Heart right ventricle (tissue), 16 donors: ENCODE data around the gene NHSL2. TPM values are rescaled to one million over a fixed set of nuclear protein-coding genes. Genes with fewer than 3 reads are reported as not detected.
A peak's percentile ranks its signal among the peaks of the same experiment; 100 is the strongest.

ENCODE experiments used
- ATAC-seq, 8 donors: fragments of 200-7000 bp; cut with Tn5 transposase; one replicate each; pipeline ENCODE4 v1.9.1; 2020; ENCODE audit warnings: mild to moderate bottlenecking in 8 of 8, moderate library complexity in 8 of 8, moderate number of reproducible peaks in 1 of 8
- DNase-seq, 2 donors: peaks; one replicate each; pipeline ENCODE4 v3.0.0-alpha.2; 2020
- H3K27ac ChIP-seq, 10 donors: fragments of 200-600 bp; sonication (generic) in 2 of 10; one replicate each; pipeline versions ENCODE4 v1.5.0 to v1.8.0; 2020 to 2022; ENCODE audit warnings: mild to moderate bottlenecking in 3 of 10
- H3K27me3 ChIP-seq, 7 donors: fragments of 200-600 bp; one replicate each; pipeline ENCODE4 v1.8.0; 2021 to 2022; ENCODE audit warnings: mild to moderate bottlenecking in 2 of 7
- H3K36me3 ChIP-seq, 9 donors: fragments of 200-600 bp; sonication (generic) in 1 of 9; one replicate each; pipeline versions ENCODE4 v1.5.0 to v1.8.0; 2020 to 2022; ENCODE audit warnings: mild to moderate bottlenecking in 2 of 9
- H3K4me1 ChIP-seq, 9 donors: fragments of 200-600 bp; sonication (generic) in 1 of 9; one replicate each; pipeline versions ENCODE4 v1.5.0 to v1.8.0; 2020 to 2022; ENCODE audit warnings: mild to moderate bottlenecking in 4 of 9
- H3K4me3 ChIP-seq, 10 donors: fragments of 200-600 bp; sonication (generic) in 2 of 10; one replicate each; pipeline versions ENCODE4 v1.5.0 to v1.8.0; 2020 to 2022; ENCODE audit warnings: mild to moderate bottlenecking in 7 of 10, moderate library complexity in 2 of 10
- H3K9me3 ChIP-seq, 11 donors: fragments of 200-600 bp in 10 of 11; sonication (generic) in 2 of 11; one replicate each; pipeline versions ENCODE4 v1.5.0 to v1.8.0; 2013 to 2022; ENCODE audit warnings: mild to moderate bottlenecking in 2 of 11, control low read depth in 1 of 11, moderate library complexity in 1 of 11
- CTCF ChIP-seq, 9 donors: fragments of 200-600 bp; sonication (generic) in 2 of 9; IDR thresholded peaks; one replicate each; pipeline versions ENCODE4 v1.5.0 to v1.8.0; 2021 to 2022; ENCODE audit warnings: antibody characterized with exemption in 9 of 9, mild to moderate bottlenecking in 5 of 9, moderate library complexity in 1 of 9
- WGBS, 2 donors: extraction: QIAGEN DNeasy Blood & Tissue Kit; methylation state at CpG; one replicate each; pipeline ENCODE4 v1.1.7; 2013; ENCODE audit warnings: inconsistent platforms in 1 of 2; 5-methylcytosine and 5-hydroxymethylcytosine counted together
- intact Hi-C, 10 donors: fragments of 100-400 bp; cut with DNase I; formaldehyde crosslinking; loops; one replicate each; pipeline versions ENCODE4 v1.11.1 to v1.14.2; 2022
- polyA plus RNA-seq, 2 donors: library from polyadenylated mRNA; stranded (reverse); fragments of 200-250 nt; gene quantifications; one replicate each; pipeline ENCODE4 v1.2.3, GENCODE V29; 2013
- total RNA-seq, 10 donors: library from RNA; stranded (reverse); fragmentation: NEBNext Ultra II Directional in 3 of 10; extraction: Animal tissue kit (Norgen Biotek cat#: 25700) in 3 of 10; gene quantifications; one replicate each; pipeline versions ENCODE4 v1.2.1 to v1.2.4, GENCODE V29; 2021 to 2023
- donor health status: Arrhythmogenic right ventricular cardiomyopathy.
- donor health status: ischemic (EF 13 %, LVEDD 7.1; RV severe dilation, severe dysfunction).
- donor health status: healthy with polysubstance abuse.
- donor health status: DM: no; HTN: yes; CAD: no.
- donor health status: DM: no; HTN: no; CAD: no.
- donor health status: ischemic (EF 25% LVEDD 6.9; RV normal size, moderate dysfunction).
- donor health status: ischemic (EF 25% LVEDD 5.7; RV mildly dilated, moderate dysfunction).
- donor health status: healthy.
- donor health status: DM: yes; HTN: yes; CAD: no.
- donor health status: Ischemic cardiomyopathy.
- donor health status: ischemic (EF 35%, LVEDD 5.7; RV mildly dilated, moderate dysfunction).
- donor health status: nonischemic (EF 11% LVEDD 7.7; RV severe dilation, severe dysfunction).
- donor health status: DM: yes; HTN: yes; CAD: no.
- donor health status: PGD.
- donor health status: ischemic (EF 29% LVEDD 5.4; RV normal size, mild dysfunction).
- donor health status: nonischemic (EF 23%, LVEDD 6.1; RV moderate dilation, normal function).

The NHSL2 gene
- total and polyA plus RNA-seq, 12 donors = 0.86 to 8.4 (median 6.2) TPM

GRCh38 chrX:72042852-72043248 is 132.2 kb downstream of the NHSL2 start:
- Histone ChIP-seq H3K27me3 (peaks cover 0 to 43% (median 0%) of the 10 kb centered on the region in 7 donors), H3K4me3 (no peak overlapping the region), H3K27ac (peak overlapping the region in 3 of 10 donors; percentile 39 to 78 (median 55)), H3K9me3 (no peaks in the 10 kb centered on the region), H3K4me1 (peaks cover 0 to 44% (median 13%) of the 10 kb centered on the region in 9 donors), H3K36me3 (no peaks in the 10 kb centered on the region)
- DNase-seq = no peak
- WGBS, 2 donors = 92 to 93% methylated on average over 2 to 3 of the region's 3 CpGs
- TF ChIP-seq CTCF (IDR thresholded peaks at IDR 0.05) = no peak
- intact Hi-C loops = no loop called here
- no peak for ATAC-seq

- Histone ChIP-seq H3K4me1 (peaks cover 0 to 44% (median 13%) of the 10 kb centered on the region in 9 donors), H3K27ac (no peak overlapping the region), H3K9me3 (no peaks in the 10 kb centered on the region), H3K36me3 (no peaks in the 10 kb centered on the region), H3K27me3 (peaks cover 0 to 38% (median 0%) of the 10 kb centered on the region in 7 donors), H3K4me3 (no peak overlapping the region)
- intact Hi-C loops = no loop called here
- ATAC-seq = no peak
- TF ChIP-seq CTCF (IDR thresholded peaks at IDR 0.05) = no peak
- DNase-seq = no peak
- 94 to 96% methylated on average over 4 of the region's 4 CpGs for WGBS, 2 donors
Observed at GRCh38 chrX:72043636-72044035, 133.0 kb downstream of the NHSL2 start.

- intact Hi-C loops = no loop called here
- Histone ChIP-seq H3K9me3 (no peaks in the 10 kb centered on the region), H3K36me3 (no peaks in the 10 kb centered on the region), H3K4me3 (no peak overlapping the region), H3K27ac (peak overlapping the region in 4 of 10 donors; percentile 19 to 43 (median 39)), H3K4me1 (peaks cover 0 to 44% (median 13%) of the 10 kb centered on the region in 9 donors), H3K27me3 (peaks cover 0 to 43% (median 0%) of the 10 kb centered on the region in 7 donors)
- ATAC-seq (peak in 1 of 8 donors; percentile 9), DNase-seq (no peak)
- no peak for TF ChIP-seq CTCF (IDR thresholded peaks at IDR 0.05)
- 65 to 78% methylated on average over 3 to 4 of the region's 4 CpGs for WGBS, 2 donors
Observed at GRCh38 chrX:72045141-72045540, 134.5 kb downstream of the NHSL2 start.

GRCh38 chrX:72045552-72046277 is 135.1 kb downstream of the NHSL2 start:
- peak overlapping the region in 4 of 10 donors; percentile 19 to 43 (median 39) for H3K27ac ChIP-seq
- intact Hi-C loops = no loop called here
- WGBS, 2 donors = 42 to 57% methylated on average over 9 of the region's 9 CpGs
- H3K4me1 ChIP-seq = peaks cover 0 to 39% (median 13%) of the 10 kb centered on the region in 9 donors
- no peaks in the 10 kb centered on the region for H3K9me3 ChIP-seq
- ATAC-seq (peak in 6 of 8 donors; percentile 38 to 74 (median 46)), DNase-seq (no peak)
- H3K36me3 ChIP-seq = no peaks in the 10 kb centered on the region
- peaks cover 0 to 44% (median 0%) of the 10 kb centered on the region in 7 donors for H3K27me3 ChIP-seq
- no peak for TF ChIP-seq CTCF (IDR thresholded peaks at IDR 0.05)
- no peak overlapping the region for H3K4me3 ChIP-seq
